GM18499 (cell line): ENCODE measurements around the gene CATSPERE.
A peak's percentile ranks its signal among the peaks of the same experiment; 100 is the strongest.
"Not testable (repeated sequence)": the region's sequence is repeated elsewhere in the genome, so short reads cannot be mapped to it uniquely, and the experiment has no call there.

Source experiments
- ATAC-seq: cut with Tn5 transposase; IDR thresholded peaks from one replicate; pipeline ENCODE4 v1.9.1; 2021; ENCODE audit warnings: moderate number of reproducible peaks; ENCODE audit not compliant: insufficient read depth, unreplicated experiment

The CATSPERE gene

GRCh38 chr1:244448279-244449036 is 12.6 kb upstream of the CATSPERE start:
- ATAC-seq: no peak

DNA sequence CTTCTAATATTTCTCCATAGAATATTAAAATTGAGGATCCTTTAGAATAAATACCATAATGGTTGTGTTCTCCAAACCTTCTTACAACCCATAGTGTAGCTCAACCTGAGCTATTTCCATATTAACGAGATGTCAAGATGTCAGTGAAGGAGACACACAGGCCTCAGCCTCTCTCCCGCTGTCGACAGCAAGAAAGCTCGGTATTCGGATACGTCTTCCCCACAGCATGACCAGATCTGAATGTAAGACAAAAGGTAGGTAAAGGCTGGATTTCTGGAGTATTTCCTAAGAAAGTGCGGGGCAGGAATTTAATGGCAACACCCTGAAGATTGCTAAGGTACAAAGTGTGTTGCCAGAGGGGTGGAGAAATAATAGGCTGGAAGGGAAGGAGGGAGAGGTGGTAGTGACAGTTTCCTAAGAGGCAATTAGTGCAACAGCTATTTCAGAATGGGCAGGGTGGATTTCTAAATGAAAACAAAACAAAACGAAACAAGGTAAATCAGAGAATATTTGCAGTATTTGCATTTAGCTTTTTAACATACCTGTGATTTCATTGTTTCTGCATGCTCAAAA is 11.1 kb upstream of the CATSPERE start:
- no peak for ATAC-seq

GRCh38 chr1:244450597-244451538 is 10.2 kb upstream of the CATSPERE start:
- no peak for ATAC-seq

GRCh38 chr1:244451539-244451950 is 9.5 kb upstream of the CATSPERE start, which contains the start of gene ADSS2:
TSS of gene ADSS2 (minus strand) at chr1:244451909. CDS start at chr1:244451817, 92 bp downstream.
- ATAC-seq: no peak

DNA sequence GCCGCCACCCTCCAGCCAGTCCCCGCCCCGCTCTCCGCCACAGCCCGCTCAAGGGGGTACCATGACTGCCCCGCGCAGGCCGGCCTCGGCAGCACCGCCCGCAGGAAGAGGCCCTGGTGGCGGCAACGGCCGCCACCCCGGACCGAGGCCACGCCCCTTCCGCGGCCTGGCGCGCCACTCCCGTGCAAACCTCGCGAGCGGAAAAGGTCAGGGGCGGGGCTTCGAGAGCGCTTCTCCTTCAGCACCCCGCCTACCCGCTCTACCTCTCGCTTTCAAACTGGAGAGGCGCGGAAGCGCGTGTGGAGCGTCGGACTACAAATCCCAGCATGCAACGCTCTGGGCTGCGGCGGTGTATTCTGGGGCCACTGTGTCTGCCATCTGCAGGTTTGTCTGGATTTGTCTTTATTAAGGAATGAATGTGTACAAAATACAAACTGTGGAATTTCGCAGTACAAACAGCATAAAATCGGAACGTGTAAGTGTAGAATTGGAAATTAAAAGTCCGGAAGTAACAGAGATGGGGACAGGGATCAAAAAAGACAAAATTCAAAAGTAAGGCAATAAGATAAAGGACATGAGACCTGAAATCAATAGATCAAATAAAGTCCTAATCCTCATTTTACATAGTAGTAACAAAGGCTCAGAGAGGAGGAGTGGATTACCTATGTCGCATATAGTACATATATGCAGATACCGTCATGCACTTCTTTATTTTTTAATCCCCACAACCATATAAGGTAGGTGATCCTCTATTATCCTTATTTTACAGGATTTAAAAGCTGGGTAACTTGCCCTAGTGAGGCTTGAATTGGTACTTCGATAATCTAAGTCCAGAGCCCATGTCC is 8.9 kb upstream of the CATSPERE start:
- peak; percentile 87 for ATAC-seq

DNA sequence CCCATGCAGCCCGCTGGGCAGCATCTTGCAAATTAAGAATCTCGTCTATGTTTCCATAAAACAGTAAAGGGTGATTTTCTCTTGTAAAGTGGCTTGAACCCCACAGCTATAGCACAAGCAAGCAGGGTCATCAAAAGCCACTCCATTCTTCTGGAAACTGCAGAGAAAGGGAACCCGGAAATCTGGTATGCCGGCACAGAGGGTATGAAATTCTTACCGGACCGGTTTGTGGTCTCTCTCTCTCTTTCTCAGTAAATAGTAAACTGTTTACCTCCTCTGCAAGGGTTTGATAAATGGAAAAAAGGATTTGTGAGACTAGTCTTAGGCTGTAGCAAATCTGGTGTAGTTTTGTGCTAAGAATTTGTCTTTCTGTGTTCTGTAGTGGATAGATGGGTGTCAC is 6.7 kb upstream of the CATSPERE start:
- no peak for ATAC-seq

DNA sequence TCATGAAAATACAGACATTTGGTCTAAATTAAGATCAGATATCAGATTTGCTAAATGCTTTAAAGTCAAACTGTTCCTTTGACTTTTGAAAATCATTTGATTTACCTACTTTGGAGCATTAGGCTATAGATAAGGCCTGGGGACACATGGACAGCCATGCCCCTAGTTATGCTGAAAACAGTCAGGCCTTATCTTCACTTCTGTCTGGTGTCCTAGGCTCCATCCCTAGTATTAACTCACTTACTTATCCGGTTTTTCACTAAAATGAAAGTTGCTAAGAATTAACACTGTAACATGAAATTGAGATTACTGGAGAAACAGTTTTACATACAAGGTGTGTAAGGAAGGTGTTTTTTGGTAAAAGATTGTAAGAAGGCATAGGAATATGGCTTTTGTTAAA is 4.5 kb upstream of the CATSPERE start:
- ATAC-seq: no peak

- no peak for ATAC-seq
These were observed 2.3 kb upstream of the CATSPERE start for GRCh38 chr1:244458781-244459180.

DNA sequence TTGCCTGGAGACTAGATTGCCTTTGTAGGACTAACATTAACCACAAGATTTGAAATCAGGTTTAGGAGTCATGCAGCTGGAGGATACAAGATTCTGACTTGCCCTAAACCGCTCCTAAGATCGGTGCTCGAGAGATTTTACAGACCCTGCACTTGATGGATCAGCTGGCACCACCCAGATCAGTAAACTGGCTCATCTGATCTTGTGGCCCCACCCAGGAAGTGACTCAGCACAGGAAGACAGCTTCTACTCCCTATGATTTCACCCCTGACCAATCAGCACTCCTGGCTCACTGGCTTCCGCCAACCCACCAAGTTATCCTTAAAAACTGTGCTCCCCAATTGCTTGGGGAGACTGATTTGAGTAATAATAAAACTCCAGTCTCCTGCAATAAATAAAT is 876 bp upstream of the CATSPERE start:
- no peak for ATAC-seq

DNA sequence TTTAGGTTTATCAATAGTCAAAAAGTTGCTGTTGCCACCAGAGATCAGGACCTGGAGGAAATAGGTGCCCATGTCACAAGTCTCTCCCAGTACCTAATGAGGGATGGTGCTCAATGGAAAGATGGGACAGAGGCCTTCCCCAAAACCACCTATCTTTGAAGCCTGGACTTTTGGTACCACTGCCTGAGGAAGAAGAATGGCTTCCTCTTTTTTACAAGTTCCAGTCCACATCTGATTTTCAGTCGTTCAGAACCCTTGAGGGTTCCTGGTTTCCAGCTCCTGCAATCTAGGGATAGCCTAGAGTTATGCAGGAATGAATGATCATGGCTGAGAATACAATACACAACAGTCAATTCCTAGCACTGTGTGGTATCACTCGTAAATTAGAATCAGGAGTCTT is 5.7 kb downstream of the CATSPERE start:
- no peak for ATAC-seq

DNA sequence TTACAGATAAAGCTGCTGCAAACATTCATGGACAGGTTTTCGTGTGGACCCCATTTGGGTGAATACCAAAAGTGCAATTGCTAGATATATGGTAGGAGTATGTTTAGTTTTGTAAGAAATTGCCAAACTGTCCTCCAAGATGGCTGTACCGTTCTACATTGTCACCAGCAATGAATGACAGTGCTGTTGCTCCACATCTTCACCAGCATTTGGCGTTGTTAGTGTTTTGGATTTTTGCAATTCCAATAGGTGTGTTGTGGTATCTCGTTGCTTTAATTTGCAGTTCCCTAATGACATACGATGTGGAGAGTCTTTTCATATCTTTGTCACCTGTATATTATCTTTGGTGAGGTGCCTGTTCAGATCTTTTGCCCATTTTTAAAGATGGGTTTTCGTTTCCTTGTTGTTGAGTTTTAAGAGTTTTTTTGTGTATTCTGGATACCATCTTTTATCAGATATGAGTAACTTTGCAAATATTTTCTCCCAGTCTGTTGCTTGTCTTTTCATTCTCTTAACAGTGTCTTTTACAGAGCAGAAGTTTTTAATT is 12.1 kb downstream of the CATSPERE start:
- no peak for ATAC-seq

DNA sequence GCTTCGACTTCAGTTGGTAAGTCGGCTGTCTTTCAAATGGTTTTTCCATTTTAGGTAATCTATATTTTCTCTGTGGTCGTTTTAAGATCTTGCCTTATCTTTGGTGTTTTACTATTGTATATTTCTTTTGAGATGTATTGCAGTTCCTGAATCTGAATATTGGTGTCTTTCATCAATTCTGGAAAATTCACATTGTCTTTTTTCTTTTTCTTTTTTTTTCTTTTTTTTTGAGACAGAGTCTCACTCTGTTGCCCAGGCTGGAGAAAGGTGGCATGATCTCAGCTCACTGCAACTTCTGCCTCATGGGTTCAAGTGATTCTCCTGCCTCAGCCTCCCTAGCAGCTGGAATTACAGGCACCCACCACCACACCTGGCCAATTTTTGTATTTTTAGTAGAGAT is 23.9 kb downstream of the CATSPERE start:
- ATAC-seq: not testable (repeated sequence)

DNA sequence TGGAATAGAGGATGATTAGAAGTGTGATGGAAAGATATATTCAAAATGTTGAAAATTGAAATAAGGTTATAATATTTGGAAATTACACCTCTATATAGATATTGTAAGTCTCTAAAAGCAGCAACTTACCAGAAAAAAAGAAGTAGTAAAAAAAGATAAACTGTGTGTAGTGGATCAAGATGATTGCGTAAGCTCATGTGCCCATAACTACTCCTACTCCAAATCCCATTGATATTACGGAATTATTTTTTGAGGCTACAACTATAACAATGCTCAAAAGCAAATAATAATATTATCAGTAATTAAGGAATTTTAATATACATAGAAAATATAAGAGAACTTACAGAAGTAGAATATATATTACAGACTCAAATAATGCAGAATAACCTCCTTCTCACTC is 33.6 kb downstream of the CATSPERE start:
- ATAC-seq: no peak

GRCh38 chr1:244496186-244496585 is 35.1 kb downstream of the CATSPERE start:
- no peak for ATAC-seq

GRCh38 chr1:244497805-244498204 is 36.7 kb downstream of the CATSPERE start:
- no peak for ATAC-seq

GRCh38 chr1:244499484-244499883 is 38.4 kb downstream of the CATSPERE start:
- ATAC-seq: not testable (repeated sequence)

DNA sequence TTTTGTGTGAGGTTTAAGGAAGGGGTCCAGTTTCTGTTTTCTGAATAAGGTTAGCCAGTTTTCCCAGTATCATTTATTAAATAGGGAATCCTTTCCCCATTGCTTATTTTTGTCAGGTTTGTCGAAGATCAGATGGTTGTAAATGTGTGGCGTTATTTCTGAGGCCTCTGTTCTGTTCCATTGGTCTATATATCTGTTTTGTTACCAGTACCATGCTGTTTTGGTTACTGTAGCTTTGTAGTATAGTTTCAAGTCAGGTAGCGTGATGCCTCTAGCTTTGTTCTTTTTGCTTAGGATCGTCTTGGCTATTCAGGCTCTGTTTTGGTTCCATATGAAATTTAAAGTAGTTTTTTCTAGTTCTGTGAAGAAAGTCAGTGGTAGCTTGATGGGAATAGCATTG is 39.4 kb downstream of the CATSPERE start:
- not testable (repeated sequence) for ATAC-seq

- no peak for ATAC-seq
These were observed 41.6 kb downstream of the CATSPERE start for GRCh38 chr1:244502630-244503029.

DNA sequence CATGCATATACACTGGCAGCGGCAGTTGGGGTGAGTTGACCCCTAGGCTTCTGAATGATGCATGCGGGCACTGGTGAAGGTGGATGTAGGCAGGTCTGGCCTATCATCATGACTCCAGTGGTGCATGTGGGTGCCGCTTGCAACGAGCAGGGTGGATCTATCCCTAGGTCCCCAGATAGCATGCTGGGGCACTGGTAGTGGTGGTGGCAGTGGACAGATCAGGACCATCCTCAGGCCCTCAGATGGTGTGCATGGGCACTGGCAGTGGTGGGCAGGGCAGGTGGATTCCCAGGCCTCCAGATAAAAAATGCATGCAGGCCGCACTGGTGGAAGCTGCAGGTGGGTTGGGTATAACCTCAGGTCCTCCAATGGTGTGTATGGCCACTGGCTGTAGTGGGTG is 52.4 kb downstream of the CATSPERE start:
- ATAC-seq: no peak

DNA sequence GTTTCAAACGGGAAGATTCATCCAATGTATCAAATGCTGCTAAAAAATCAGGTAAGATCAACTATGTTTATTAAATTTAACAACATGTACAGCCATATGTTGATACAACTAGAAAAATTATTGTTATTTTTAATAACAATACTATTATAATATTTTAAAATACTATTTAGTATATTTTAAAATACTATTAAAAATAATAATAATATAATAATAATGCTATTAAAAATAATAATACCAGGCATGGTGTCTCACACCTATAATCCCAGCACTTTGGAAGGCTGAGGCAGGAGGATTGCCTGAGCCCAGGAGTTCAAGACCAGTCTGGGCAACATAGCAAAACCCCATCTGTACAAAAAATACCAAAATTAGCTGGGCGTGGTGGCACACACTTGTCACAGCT is 54.6 kb downstream of the CATSPERE start:
- no peak for ATAC-seq
